ENCODE results near the gene SLC22A17.

DNA sequence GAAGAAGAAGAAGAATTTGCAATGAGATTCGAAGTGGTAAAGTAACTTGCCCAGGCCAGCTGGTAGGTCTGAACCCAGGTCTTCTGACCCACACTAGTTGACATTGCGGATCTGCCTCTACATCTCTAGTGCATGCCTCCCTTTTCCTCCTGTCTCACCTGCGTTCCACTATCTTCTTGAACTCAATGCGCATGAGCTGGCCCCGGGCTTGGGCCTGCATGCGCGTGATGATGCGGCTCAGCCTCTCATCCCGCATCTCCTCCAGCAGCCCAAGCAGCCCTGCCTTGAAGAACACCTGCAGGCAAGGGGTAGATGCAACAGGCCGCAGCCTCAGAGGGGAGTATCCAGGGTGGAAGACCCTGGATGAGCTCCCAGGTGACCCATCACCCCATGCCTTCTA lies 43.4 kb upstream of the SLC22A17 start:
- TF ChIP-seq POLR2A (IDR thresholded peaks at IDR 0.05) (no peak), CTCF (IDR thresholded peaks at IDR 0.05) (no peak)
